Measurements from ENCODE around the gene DIABLO.

DNA sequence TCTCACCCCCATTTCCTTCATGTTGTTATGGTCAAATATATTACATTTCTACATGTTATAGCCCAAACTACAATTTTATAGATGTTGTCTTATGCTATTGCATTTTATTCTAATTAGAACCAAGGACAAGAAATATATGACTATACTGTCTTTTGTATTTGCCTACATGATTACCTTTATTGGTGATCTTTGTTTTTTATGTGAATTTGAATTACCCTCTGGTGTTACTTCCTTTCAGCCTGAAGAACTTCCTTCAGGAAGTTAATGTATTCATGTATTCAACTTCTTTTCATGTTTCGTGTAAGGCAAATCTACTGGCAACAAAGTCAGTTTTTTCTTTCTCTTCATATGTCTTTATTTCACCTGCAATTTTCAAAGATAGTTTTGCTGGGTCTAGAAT lies 31.0 kb downstream of the DIABLO start:
- TF ChIP-seq, protein P1, sequence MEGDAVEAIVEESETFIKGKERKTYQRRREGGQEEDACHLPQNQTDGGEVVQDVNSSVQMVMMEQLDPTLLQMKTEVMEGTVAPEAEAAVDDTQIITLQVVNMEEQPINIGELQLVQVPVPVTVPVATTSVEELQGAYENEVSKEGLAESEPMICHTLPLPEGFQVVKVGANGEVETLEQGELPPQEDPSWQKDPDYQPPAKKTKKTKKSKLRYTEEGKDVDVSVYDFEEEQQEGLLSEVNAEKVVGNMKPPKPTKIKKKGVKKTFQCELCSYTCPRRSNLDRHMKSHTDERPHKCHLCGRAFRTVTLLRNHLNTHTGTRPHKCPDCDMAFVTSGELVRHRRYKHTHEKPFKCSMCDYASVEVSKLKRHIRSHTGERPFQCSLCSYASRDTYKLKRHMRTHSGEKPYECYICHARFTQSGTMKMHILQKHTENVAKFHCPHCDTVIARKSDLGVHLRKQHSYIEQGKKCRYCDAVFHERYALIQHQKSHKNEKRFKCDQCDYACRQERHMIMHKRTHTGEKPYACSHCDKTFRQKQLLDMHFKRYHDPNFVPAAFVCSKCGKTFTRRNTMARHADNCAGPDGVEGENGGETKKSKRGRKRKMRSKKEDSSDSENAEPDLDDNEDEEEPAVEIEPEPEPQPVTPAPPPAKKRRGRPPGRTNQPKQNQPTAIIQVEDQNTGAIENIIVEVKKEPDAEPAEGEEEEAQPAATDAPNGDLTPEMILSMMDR (IDR thresholded peaks at IDR 0.05) = no peak
- TF ChIP-seq POLR2A (IDR thresholded peaks at IDR 0.05; ENCODE audit: low read depth) = no peak
- TF ChIP-seq EP300 (IDR thresholded peaks at IDR 0.05) = no peak
